CD14-positive monocyte (primary cell): Measurements from ENCODE around the gene ACAA1. TPM values are rescaled to one million over a fixed set of nuclear protein-coding genes. Genes with fewer than 3 reads are reported as not detected.

Experiments used
- DNase-seq, 3 donors: peaks; one replicate each; pipeline ENCODE4 v3.0.0-alpha.2; 2011 to 2022
- H2AFZ ChIP-seq: 2 replicates; pipeline ENCODE4 v1.6.0; 2012; ENCODE audit warnings: mild to moderate bottlenecking, low read depth, low read length, inconsistent platforms; ENCODE audit not compliant: insufficient read depth, poor library complexity, severe bottlenecking
- H3K27ac ChIP-seq, 2 donors: 1 replicate in 1 of 2; 2 replicates in 1 of 2; pipeline ENCODE4 v1.5.1; 2012 to 2013; ENCODE audit warnings: low read length in 2 of 2, control low read depth in 1 of 2, inconsistent platforms in 1 of 2, low read depth in 1 of 2, mild to moderate bottlenecking in 1 of 2
- H3K27me3 ChIP-seq, 2 donors: one replicate each; pipeline versions ENCODE4 v1.6.0 to v1.6.1; 2011 to 2013; ENCODE audit warnings: low read length in 2 of 2; ENCODE audit not compliant: control insufficient read depth in 2 of 2, insufficient read depth in 2 of 2
- H3K36me3 ChIP-seq, 2 donors: replicated peaks in 1 of 2; 1 replicate in 1 of 2; 2 replicates in 1 of 2; pipeline versions ENCODE4 v1.5.1 to v1.6.1; 2012 to 2013; ENCODE audit warnings: low read length in 2 of 2, control low read depth in 1 of 2, inconsistent platforms in 1 of 2, mild to moderate bottlenecking in 1 of 2; ENCODE audit not compliant: insufficient read depth in 2 of 2, control insufficient read depth in 1 of 2
- H3K4me1 ChIP-seq, 2 donors: 1 replicate in 1 of 2; 2 replicates in 1 of 2; pipeline versions ENCODE4 v1.5.1 to v1.6.1; 2012 to 2013; ENCODE audit warnings: low read length in 2 of 2, control low read depth in 1 of 2, inconsistent platforms in 1 of 2, mild to moderate bottlenecking in 1 of 2, moderate library complexity in 1 of 2; ENCODE audit not compliant: insufficient read depth in 2 of 2, control insufficient read depth in 1 of 2
- H3K4me2 ChIP-seq: replicated peaks from 2 replicates; pipeline ENCODE3; 2012; ENCODE audit warnings: low read length, moderate library complexity, mild to moderate bottlenecking; ENCODE audit not compliant: poor library complexity, severe bottlenecking; ENCODE audit errors: extremely low read depth
- H3K4me3 ChIP-seq, 3 experiments: fragments of 200-600 bp in 1 of 3; sonication (generic) in 1 of 3; replicated peaks in 1 of 3; 1 replicate in 2 of 3; 2 replicates in 1 of 3; pipeline ENCODE4 v1.5.1; 2011 to 2013; ENCODE audit warnings: low read length in 3 of 3, mild to moderate bottlenecking in 3 of 3, control low read depth in 2 of 3, low read depth in 2 of 3, inconsistent platforms in 1 of 3, moderate library complexity in 1 of 3
- H3K79me2 ChIP-seq: 2 replicates; pipeline ENCODE4 v1.6.0; 2012; ENCODE audit warnings: mild to moderate bottlenecking, control low read depth, inconsistent platforms, low read length, moderate library complexity; ENCODE audit not compliant: insufficient read depth
- H3K9ac ChIP-seq: 2 replicates; pipeline ENCODE4 v1.6.0; 2017; ENCODE audit warnings: low read length, mild to moderate bottlenecking; ENCODE audit not compliant: insufficient read depth, poor library complexity, severe bottlenecking
- H3K9me3 ChIP-seq, 2 donors: replicated peaks in 1 of 2; 1 replicate in 1 of 2; 2 replicates in 1 of 2; pipeline versions ENCODE4 v1.5.1 to v1.6.1; 2012 to 2013; ENCODE audit warnings: low read length in 2 of 2, control low read depth in 1 of 2; ENCODE audit not compliant: control insufficient read depth in 1 of 2, insufficient read depth in 1 of 2
- H4K20me1 ChIP-seq: 2 replicates; pipeline ENCODE4 v1.6.0; 2012; ENCODE audit warnings: mild to moderate bottlenecking, low read length, control low read depth, moderate library complexity; ENCODE audit not compliant: insufficient read depth
- H3K27ac Mint-ChIP-seq, 7 donors: one replicate each; pipeline ENCODE4 v1.8.0; 2020; ENCODE audit warnings: mild to moderate bottlenecking in 7 of 7, mixed read lengths in 7 of 7, moderate library complexity in 6 of 7, inconsistent platforms in 2 of 7
- H3K27me3 Mint-ChIP-seq, 3 donors: one replicate each; pipeline ENCODE4 v1.8.0; 2021 to 2022; ENCODE audit warnings: low read depth in 3 of 3, mild to moderate bottlenecking in 3 of 3, mixed read lengths in 3 of 3, moderate library complexity in 3 of 3, inconsistent platforms in 1 of 3
- H3K36me3 Mint-ChIP-seq, 2 donors: one replicate each; pipeline ENCODE4 v1.8.0; 2020; ENCODE audit warnings: mixed read lengths in 2 of 2, inconsistent platforms in 1 of 2, mild to moderate bottlenecking in 1 of 2
- H3K4me1 Mint-ChIP-seq: one replicate; pipeline ENCODE4 v1.8.0; 2020; ENCODE audit warnings: mild to moderate bottlenecking, mixed read lengths
- H3K4me3 Mint-ChIP-seq, 2 donors: one replicate each; pipeline ENCODE4 v1.8.0; 2020; ENCODE audit warnings: mild to moderate bottlenecking in 2 of 2, mixed read lengths in 2 of 2, moderate library complexity in 1 of 2
- H3K9me3 Mint-ChIP-seq, 7 donors: one replicate each; pipeline ENCODE4 v1.8.0; 2020 to 2022; ENCODE audit warnings: mixed read lengths in 7 of 7, mild to moderate bottlenecking in 6 of 7, moderate library complexity in 6 of 7, inconsistent platforms in 2 of 7
- CTCF ChIP-seq: fragments of 200-600 bp; IDR thresholded peaks from one replicate; pipeline ENCODE4 v1.8.0; 2022; ENCODE audit warnings: antibody characterized with exemption, mild to moderate bottlenecking
- WGBS: methylation state at CpG from one replicate; pipeline ENCODE4 v1.1.5; 2013; ENCODE audit warnings: missing lambda C conversion rate; ENCODE audit not compliant: insufficient coverage; 5-methylcytosine and 5-hydroxymethylcytosine counted together
- intact Hi-C, 2 donors: fragments of 100-400 bp; cut with micrococcal nuclease; formaldehyde crosslinking; loops; one replicate each; pipeline versions ENCODE4 v1.15.0 to v1.15.1; 2023
- polyA plus RNA-seq, 3 donors: library from polyadenylated mRNA; depleted of rRNA in 1 of 3; unstranded in 2 of 3; stranded (reverse) in 1 of 3; fragments of 300-500 nt in 2 of 3; fragments of >200 nt in 1 of 3; fragmentation: Illumina TruSeq in 2 of 3; gene quantifications; 1 replicate in 2 of 3; 2 replicates in 1 of 3; pipeline ENCODE4 v1.2.3, GENCODE V29; 2012 to 2021

The ACAA1 gene
- polyA plus RNA-seq, 3 donors, result 123 to 268 (median 133) TPM

GRCh38 chr3:38107911-38108648, 28.8 kb downstream of the ACAA1 start:
- H3K27ac Mint-ChIP-seq, result peak overlapping the region in 5 of 7 donors; percentile 5 to 71 (median 45)
- WGBS, result 84% methylated on average over 6 of the region's 7 CpGs

GRCh38 chr3:38105525-38105924, 31.4 kb downstream of the ACAA1 start:
- no peaks in the 10 kb centered on the region for H3K36me3 ChIP-seq
- Mint-ChIP-seq H3K36me3 (peaks cover 2 to 5% of the 10 kb centered on the region in 2 donors), H3K27ac (no peak overlapping the region), H3K9me3 (peaks cover 0 to 9% (median 4%) of the 10 kb centered on the region in 7 donors), H3K4me3 (no peak overlapping the region), H3K27me3 (peaks cover 1 to 8% (median 3%) of the 10 kb centered on the region in 3 donors), H3K4me1 (peaks cover 59% of the 10 kb centered on the region)
- H3K4me3 ChIP-seq, result no peak overlapping the region
- H3K9me3 ChIP-seq, result no peaks in the 10 kb centered on the region
- H3K27me3 ChIP-seq, result no peaks in the 10 kb centered on the region
- intact Hi-C loops, result no loop called here
- no peak overlapping the region for H3K27ac ChIP-seq
- DNase-seq, result no peak
- TF ChIP-seq CTCF, result no peak
- H3K9ac ChIP-seq, result no peak overlapping the region
- no peaks in the 10 kb centered on the region for H3K79me2 ChIP-seq
- peaks cover 51 to 55% of the 10 kb centered on the region in 2 donors for H3K4me1 ChIP-seq
- no CpG with 5 or more reads among the region's 1 CpG for WGBS
- H2AFZ ChIP-seq, result no peak overlapping the region
- H4K20me1 ChIP-seq, result no peaks in the 10 kb centered on the region
- no peak overlapping the region for H3K4me2 ChIP-seq

More at GRCh38 chr3:38107911-38108648, 28.8 kb downstream of the ACAA1 start:
- H3K9me3 Mint-ChIP-seq, result peaks cover 0 to 9% (median 4%) of the 10 kb centered on the region in 7 donors
- Histone ChIP-seq H3K27me3 (no peaks in the 10 kb centered on the region), H4K20me1 (no peaks in the 10 kb centered on the region), H2AFZ (no peak overlapping the region), H3K79me2 (no peaks in the 10 kb centered on the region), H3K4me3 (peak overlapping the region in 1 of 3 experiments; percentile 13), H3K27ac (no peak overlapping the region), H3K4me2 (peak overlapping the region; percentile 54), H3K9me3 (no peaks in the 10 kb centered on the region), H3K9ac (no peak overlapping the region), H3K36me3 (no peaks in the 10 kb centered on the region), H3K4me1 (peaks cover 37 to 46% of the 10 kb centered on the region in 2 donors)
- intact Hi-C loops, result no loop called here
- H3K4me1 Mint-ChIP-seq, result peaks cover 48% of the 10 kb centered on the region
- no peak for DNase-seq
- H3K4me3 Mint-ChIP-seq, result peak overlapping the region in 1 of 2 donors; percentile 64
- peaks cover 2 to 5% of the 10 kb centered on the region in 2 donors for H3K36me3 Mint-ChIP-seq
- peaks cover 1 to 6% (median 1%) of the 10 kb centered on the region in 3 donors for H3K27me3 Mint-ChIP-seq
- no peak for TF ChIP-seq CTCF
